ENCODE results near the gene PPARG.

- TF ChIP-seq CTCF (conservative IDR thresholded peaks at IDR 0.05) = no peak
- TF ChIP-seq EZH2 (IDR thresholded peaks at IDR 0.05; ENCODE audit: low read depth) = no peak
These were observed 10.3 kb upstream of the PPARG start for GRCh38 chr3:12278566-12278965.
